K562 (cell line): ENCODE results near the gene C10orf90. TPM values are rescaled to one million over a fixed set of nuclear protein-coding genes. Genes with fewer than 3 reads are reported as not detected.

Experiments used
- ATAC-seq: fragments of 200-7000 bp; cut with Tn5 transposase; 3 replicates; pipeline ENCODE4 v1.9.1; 2020; ENCODE audit warnings: moderate library complexity
- BruUV-seq: library from RNA; stranded (reverse); fragments of 400-500 nt; replicated peaks from 2 replicates; lab custom pipeline; 2021; lab: Mats Ljungman, UMichigan
- CTCF ChIA-PET: fragments of 300-600 bp; formaldehyde crosslinking; extraction: SDS; loops from one replicate; lab custom pipeline; 2021; ENCODE audit warnings: low intra/inter-chr PET ratio; lab: Yijun Ruan, JAX
- POLR2A ChIA-PET: fragments of 300-600, 350-650 bp; sonication (Branson Sonifier 250); formaldehyde crosslinking; extraction: SDS; loops from one replicate; lab custom pipeline; 2021; ENCODE audit warnings: antibody characterized with exemption, inconsistent platforms; lab: Yijun Ruan, JAX
- DNase-seq, 4 experiments: peaks; one replicate each; pipeline versions ENCODE4 v3.0.0 to v3.0.0-alpha.2; 2011 to 2018; ENCODE audit warnings: low spot score in 3 of 4, mixed read lengths in 3 of 4; ENCODE audit errors: extremely low read depth in 1 of 4
- FAIRE-seq: peaks from 2 replicates; lab custom pipeline; 2011; peaks lifted over from hg19 to GRCh38; lab: Jason Lieb, UNC
- H2AFZ ChIP-seq: 2 replicates; pipeline ENCODE4 v1.6.0; 2011; ENCODE audit warnings: low read depth, low read length, control low read depth, inconsistent platforms
- H3K27ac ChIP-seq: fragments of 200-600 bp; 3 replicates; pipeline ENCODE4 v1.8.0; 2011; ENCODE audit warnings: low read depth, mild to moderate bottlenecking, control low read depth, inconsistent platforms, low read length, moderate library complexity, mixed read lengths; ENCODE audit errors: extremely low read depth
- H3K27me3 ChIP-seq, 2 experiments: fragments of 300-600 bp in 1 of 2; 2 replicates in 1 of 2; 3 replicates in 1 of 2; pipeline versions ENCODE4 v1.6.0 to v1.8.0; 2011; ENCODE audit warnings: inconsistent platforms in 2 of 2, low read length in 2 of 2, mild to moderate bottlenecking in 1 of 2, mixed read lengths in 1 of 2, moderate library complexity in 1 of 2; ENCODE audit not compliant: control insufficient read depth in 2 of 2, insufficient read depth in 2 of 2
- H3K36me3 ChIP-seq: fragments of 300-600 bp; 3 replicates; pipeline ENCODE4 v1.8.0; 2011; ENCODE audit warnings: mild to moderate bottlenecking, low read length, inconsistent platforms; ENCODE audit not compliant: control insufficient read depth, insufficient read depth
- H3K4me1 ChIP-seq, 2 experiments: fragments of 200-600 bp in 1 of 2; replicated peaks in 1 of 2; 2 replicates in 1 of 2; 3 replicates in 1 of 2; pipeline versions ENCODE4 v1.5.1 to v1.8.0; 2011; ENCODE audit warnings: inconsistent platforms in 2 of 2, low read length in 2 of 2, mild to moderate bottlenecking in 1 of 2, mixed read lengths in 1 of 2, moderate library complexity in 1 of 2; ENCODE audit not compliant: control insufficient read depth in 2 of 2, insufficient read depth in 2 of 2
- H3K4me2 ChIP-seq: 2 replicates; pipeline ENCODE4 v1.6.1; 2011; ENCODE audit warnings: low read length, control low read depth, inconsistent platforms, mixed read lengths; ENCODE audit not compliant: insufficient read depth
- H3K4me3 ChIP-seq: fragments of 200-600 bp; sonication (generic), shearing (Covaris generic); 2 replicates; pipeline ENCODE4 v1.5.1; 2016; ENCODE audit warnings: control low read depth, inconsistent platforms
- H3K79me2 ChIP-seq: fragments of 200-600 bp; 3 replicates; pipeline ENCODE4 v1.8.0; 2011; ENCODE audit warnings: low read length, inconsistent platforms; ENCODE audit not compliant: control insufficient read depth, insufficient read depth
- H3K9ac ChIP-seq, 2 experiments: 2 replicates each; pipeline versions ENCODE4 v1.6.0 to v1.6.1; 2011; ENCODE audit warnings: low read depth in 2 of 2, low read length in 2 of 2, control low read depth in 1 of 2, inconsistent platforms in 1 of 2, mild to moderate bottlenecking in 1 of 2, mixed read lengths in 1 of 2; ENCODE audit not compliant: insufficient read depth in 1 of 2
- H3K9me1 ChIP-seq: one replicate; pipeline ENCODE4 v1.6.0; 2011; ENCODE audit warnings: inconsistent platforms, mild to moderate bottlenecking, low read length, moderate library complexity; ENCODE audit not compliant: control insufficient read depth, insufficient read depth
- H3K9me3 ChIP-seq: replicated peaks from 2 replicates; pipeline ENCODE4 v1.5.1; 2011; ENCODE audit warnings: low read depth, low read length, inconsistent platforms; ENCODE audit not compliant: control insufficient read depth, insufficient read depth
- H4K20me1 ChIP-seq: replicated peaks from 2 replicates; pipeline ENCODE4 v1.6.1; 2011; ENCODE audit warnings: low read length, inconsistent platforms, mixed read lengths; ENCODE audit not compliant: control insufficient read depth, insufficient read depth
- ATF1 ChIP-seq, 2 experiments: fragments of 450-650 bp in 1 of 2; IDR thresholded peaks; 2 replicates each; pipeline ENCODE4 v1.6.1; 2016; ENCODE audit warnings: missing compliant biosample characterization in 1 of 2, missing genetic modification characterization in 1 of 2
- CBX8 ChIP-seq: fragments of 200-600 bp; sonication (generic); IDR thresholded peaks from 2 replicates; pipeline ENCODE4 v1.6.1; 2012; ENCODE audit warnings: borderline replicate concordance, mixed run types, low read depth, mild to moderate bottlenecking, moderate library complexity, mixed read lengths, low read length, control low read depth, inconsistent platforms; ENCODE audit not compliant: poor library complexity, severe bottlenecking; ENCODE audit errors: extremely low read depth
- CCAR2 ChIP-seq: fragments of 200-400 bp; formaldehyde crosslinking; IDR thresholded peaks from 2 replicates; pipeline ENCODE4 v1.6.1; 2017; ENCODE audit warnings: mild to moderate bottlenecking, low read depth, low read length
- CEBPG ChIP-seq, 3 experiments: fragments of 200-800 bp in 1 of 3; sonication (Bioruptor generic) in 1 of 3; sonication (generic) in 1 of 3; formaldehyde crosslinking in 1 of 3; IDR thresholded peaks in 2 of 3; conservative IDR thresholded peaks in 1 of 3; 2 replicates each; pipeline versions ENCODE4 v1.6.1 to v1.8.0; 2016 to 2022; ENCODE audit warnings: missing compliant biosample characterization in 2 of 3, missing genetic modification characterization in 2 of 3, mild to moderate bottlenecking in 1 of 3, missing genetic modification reagents in 1 of 3
- EGR1 ChIP-seq: fragments of 450-650 bp; conservative IDR thresholded peaks from 2 replicates; pipeline ENCODE4 v1.6.1; 2017; ENCODE audit warnings: mild to moderate bottlenecking
- GABPA ChIP-seq: fragments of 200-800 bp; sonication (Bioruptor generic); conservative IDR thresholded peaks from 2 replicates; pipeline ENCODE4 v1.6.1; 2016; ENCODE audit warnings: low read depth, missing genetic modification characterization, missing compliant biosample characterization
- HMGXB4 ChIP-seq: sonication (generic); formaldehyde crosslinking; IDR thresholded peaks from 2 replicates; pipeline ENCODE4 v1.8.1; 2023; ENCODE audit warnings: mild to moderate bottlenecking, missing genetic modification reagents
- KDM4B ChIP-seq, 2 experiments: fragments of 450-650 bp in 1 of 2; sonication (generic) in 1 of 2; IDR thresholded peaks; 2 replicates each; pipeline ENCODE4 v1.6.1; 2016 to 2017; ENCODE audit warnings: borderline replicate concordance in 2 of 2, antibody characterized with exemption in 1 of 2, low read depth in 1 of 2, mild to moderate bottlenecking in 1 of 2
- MED1 ChIP-seq: sonication (generic); formaldehyde crosslinking; IDR thresholded peaks from 2 replicates; pipeline ENCODE4 v1.8.1; 2023; ENCODE audit warnings: missing genetic modification reagents, borderline replicate concordance
- NFATC3 ChIP-seq: fragments of 450-650 bp; IDR thresholded peaks from 2 replicates; pipeline ENCODE4 v1.6.1; 2017; ENCODE audit warnings: mild to moderate bottlenecking
- NUFIP1 ChIP-seq: fragments of 450-650 bp; IDR thresholded peaks from 2 replicates; pipeline ENCODE4 v1.6.1; 2018; ENCODE audit not compliant: partially characterized antibody
- PRMT5 ChIP-seq: sonication (generic); formaldehyde crosslinking; IDR thresholded peaks from 2 replicates; pipeline ENCODE4 v1.5.0; 2020; ENCODE audit warnings: missing genetic modification reagents
- PTTG1 ChIP-seq: fragments of 450-650 bp; IDR thresholded peaks from 2 replicates; pipeline ENCODE4 v1.6.1; 2016; ENCODE audit warnings: low read depth, mild to moderate bottlenecking, missing genetic modification characterization, missing compliant biosample characterization
- RBM17 ChIP-seq: fragments of 200-400 bp; formaldehyde crosslinking; IDR thresholded peaks from 2 replicates; pipeline ENCODE4 v1.6.1; 2017; ENCODE audit warnings: low read depth, mild to moderate bottlenecking, low read length, borderline replicate concordance
- SAFB ChIP-seq: fragments of 200-400 bp; formaldehyde crosslinking; IDR thresholded peaks from 2 replicates; pipeline ENCODE4 v1.6.1; 2017; ENCODE audit warnings: low read depth, low read length, borderline replicate concordance
- SMARCA4 ChIP-seq: fragments of 450-650 bp; IDR thresholded peaks from 2 replicates; pipeline ENCODE4 v1.6.1; 2016
- SP2 ChIP-seq: IDR thresholded peaks from 2 replicates; pipeline ENCODE4 v1.6.1; 2011; ENCODE audit warnings: mild to moderate bottlenecking, low read depth, low read length, moderate library complexity; ENCODE audit not compliant: poor library complexity, severe bottlenecking; ENCODE audit errors: extremely low read depth
- TRIM25 ChIP-seq: fragments of 450-650 bp; IDR thresholded peaks from 2 replicates; pipeline ENCODE4 v1.7.0; 2016; ENCODE audit warnings: borderline replicate concordance
- ZNF253 ChIP-seq: fragments of 250-450 bp; sonication (Bioruptor Pico); conservative IDR thresholded peaks from 2 replicates; pipeline ENCODE4 v1.6.1; 2021; ENCODE audit warnings: mild to moderate bottlenecking
- WGBS: fragments of 100-300 bp; shearing (Covaris generic); methylation state at CpG from one replicate; pipeline ENCODE4 v1.1.6; 2016; ENCODE audit warnings: low coverage, mixed read lengths; ENCODE audit not compliant: insufficient coverage; ENCODE audit errors: missing lambda C conversion rate; 5-methylcytosine and 5-hydroxymethylcytosine counted together
- in situ Hi-C: fragments of 300-500 bp; cut with MboI; formaldehyde crosslinking; loops from 4 replicates; pipeline ENCODE4 v1.15.0; 2018; ENCODE audit warnings: inconsistent platforms, mixed read lengths
- intact Hi-C: fragments of 100-400 bp; cut with micrococcal nuclease; formaldehyde crosslinking; loops from 2 replicates; pipeline ENCODE4 v1.14.2; 2022
- polyA plus RNA-seq, 8 experiments: library from polyadenylated mRNA; depleted of rRNA in 4 of 8; stranded (reverse) in 5 of 8; unstranded in 3 of 8; fragments of >200 nt; fragmentation: Nextera tagmentation in 2 of 8; fragmentation: Illumina TruSeq in 1 of 8; extraction: Ambion mirVana in 2 of 8; extraction: Trizol in 1 of 8; gene quantifications; 2 replicates each; pipeline versions ENCODE4 v1.2.1 to v1.2.3, GENCODE V29; 2011 to 2014; ENCODE audit warnings: inconsistent platforms in 1 of 8, missing spikeins in 1 of 8
- total RNA-seq, 7 experiments: library from RNA; depleted of rRNA in 6 of 7; stranded (reverse); fragments of >200 nt in 6 of 7; fragmentation: Illumina TruSeq in 2 of 7; extraction: Trizol in 2 of 7; gene quantifications; 2 replicates each; pipeline versions ENCODE4 v1.2.1 to v1.2.3, GENCODE V29; 2011 to 2021; ENCODE audit warnings: low replicate concordance in 1 of 7

C10orf90 gene
- total and polyA plus RNA-seq, 9 of the 15 experiments (the other 6 are each of a cell fraction or from before 2014, with no cell fraction given): not detected

GRCh38 chr10:126691456-126691855, 21.0 kb upstream of the C10orf90 start (continued):
- TF ChIP-seq HMGXB4 (CRISPR knock-in tag): no peak
- no peak for TF ChIP-seq SAFB
- no peak for TF ChIP-seq NUFIP1

GRCh38 chr10:126690534-126690933, 20.0 kb upstream of the C10orf90 start:
- Histone ChIP-seq H3K4me3 (no peak overlapping the region), H3K27me3 (no peaks in the 10 kb centered on the region), H3K4me1 (no peaks in the 10 kb centered on the region), H3K9me3 (no peaks in the 10 kb centered on the region), H3K4me2 (no peak overlapping the region), H3K79me2 (no peaks in the 10 kb centered on the region), H3K27ac (no peak overlapping the region), H4K20me1 (no peaks in the 10 kb centered on the region), H2AFZ (no peak overlapping the region), H3K9me1 (no peaks in the 10 kb centered on the region), H3K36me3 (no peaks in the 10 kb centered on the region), H3K9ac (no peak overlapping the region)
- intact Hi-C loops (no loop called here), in situ Hi-C loops (no loop called here)
- BruUV-seq: no TSS peak
- CTCF ChIA-PET: no interaction called here
- WGBS: 0% methylated on average over 2 of the region's 2 CpGs
- POLR2A ChIA-PET: no interaction called here
- ATAC-seq: no peak
- FAIRE-seq: no peak
- DNase-seq: no peak
- no peak for TF ChIP-seq CEBPG (CRISPR knock-in tag; IDR thresholded peaks at IDR 0.05)
- TF ChIP-seq CEBPG (tag; conservative IDR thresholded peaks at IDR 0.05 in 1 of 2, IDR thresholded peaks at IDR 0.05 in 1 of 2): no peak
- no peak for TF ChIP-seq PTTG1 (tag)
- no peak for TF ChIP-seq EGR1
- no peak for TF ChIP-seq CBX8
- no peak for TF ChIP-seq GABPA (tag)
- no peak for TF ChIP-seq KDM4B (IDR thresholded peaks at IDR 0.05; ENCODE audit: borderline replicate concordance in 2 of 2, low read depth in 1 of 2)
- no peak for TF ChIP-seq RBM17
- no peak for TF ChIP-seq CCAR2
- no peak for TF ChIP-seq SP2
- no peak for TF ChIP-seq TRIM25
- TF ChIP-seq MED1 (CRISPR knock-in tag): no peak
- no peak for TF ChIP-seq ZNF253 (CRISPR knock-in tag)
- TF ChIP-seq NFATC3: no peak
- no peak for TF ChIP-seq PRMT5 (CRISPR knock-in tag)
- no peak for TF ChIP-seq ATF1 (CRISPR knock-in tag; IDR thresholded peaks at IDR 0.05)
- no peak for TF ChIP-seq ATF1 (tag; IDR thresholded peaks at IDR 0.05)
- no peak for TF ChIP-seq SMARCA4
